ENCODE measurements around the gene FAM13A. TPM values are rescaled to one million over a fixed set of nuclear protein-coding genes. Genes with fewer than 3 reads are reported as not detected.

The FAM13A gene
- total and polyA plus RNA-seq, 2 experiments from 2014 or later = 5.3 to 6.6 TPM

- in situ Hi-C loops (cut with MboI) = no loop called here
Measured at GRCh38 chr4:88718098-88718497, 338.9 kb downstream of the FAM13A start.

DNA sequence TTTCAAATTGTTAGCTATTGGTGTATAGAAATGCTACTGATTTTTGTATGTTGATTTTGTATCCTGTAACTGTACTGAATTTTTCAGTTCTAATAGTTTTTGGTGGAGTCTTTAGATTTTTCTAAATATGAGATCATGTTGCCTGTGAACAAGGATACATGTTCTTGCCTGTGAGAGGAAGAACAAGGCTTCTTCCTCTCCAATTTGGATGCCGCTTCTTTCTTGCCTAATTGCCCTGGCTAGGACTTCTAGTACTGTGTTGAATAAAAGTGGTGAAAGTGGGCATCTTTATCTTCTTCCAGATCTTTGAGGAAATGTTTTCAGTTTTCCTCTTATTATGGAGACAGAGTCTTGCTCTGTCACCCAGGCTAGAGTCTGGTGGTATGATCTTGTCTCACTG, 343.2 kb downstream of the FAM13A start:
- H3K9me3 ChIP-seq (ENCODE audit: low read depth) = no peaks in the 10 kb centered on the region
- H3K4me1 ChIP-seq (ENCODE audit: insufficient read depth) = peaks cover 4% of the 10 kb centered on the region; the same call in 1 of the 2 replicates
- H3K36me3 ChIP-seq (ENCODE audit: low read depth) = peaks cover 21% of the 10 kb centered on the region
- no peak overlapping the region for H3K4me3 ChIP-seq
- H3K9me2 ChIP-seq (ENCODE audit: insufficient read depth) = no peaks in the 10 kb centered on the region
- H3K27me3 ChIP-seq (replicated peaks; ENCODE audit: insufficient read depth) = no peaks in the 10 kb centered on the region
- H3K4me2 ChIP-seq (ENCODE audit: unreplicated experiment) = no peak overlapping the region
- in situ Hi-C loops (cut with MboI) = no loop called here
- no peak overlapping the region for H3K27ac ChIP-seq
- no peak for DNase-seq
- H3K9ac ChIP-seq = no peak overlapping the region
- no peak overlapping the region for H2AFZ ChIP-seq
- WGBS, 2 experiments (ENCODE audit: low coverage in 1 of 2, low lambda C conversion rate in 2 of 2, missing lambda C conversion rate in 2 of 2) = 71 to 92% methylated on average over 1 of the region's 1 CpG
- peaks cover 8% of the 10 kb centered on the region; the same call in 1 of the 2 replicates for H3K79me2 ChIP-seq (ENCODE audit: insufficient read depth)
- no peaks in the 10 kb centered on the region for H4K20me1 ChIP-seq (ENCODE audit: insufficient read depth)
- TF ChIP-seq EZH2phosphoT487 (IDR thresholded peaks at IDR 0.05; ENCODE audit: insufficient read depth, low read depth) = no peak
- H3F3A ChIP-seq (ENCODE audit: insufficient read depth) = no peaks in the 10 kb centered on the region

More at GRCh38 chr4:88718098-88718497, 338.9 kb downstream of the FAM13A start:
- Histone ChIP-seq H4K20me1 (ENCODE audit: insufficient read depth) (no peaks in the 10 kb centered on the region), H2AFZ (no peak overlapping the region), H3K9me2 (ENCODE audit: insufficient read depth) (no peaks in the 10 kb centered on the region), H3K27ac (no peak overlapping the region), H3K4me2 (ENCODE audit: unreplicated experiment) (no peak overlapping the region), H3K4me1 (ENCODE audit: insufficient read depth) (peaks cover 8% of the 10 kb centered on the region; the same call in 1 of the 2 replicates), H3K4me3 (no peak overlapping the region), H3K9me3 (ENCODE audit: low read depth) (no peaks in the 10 kb centered on the region), H3F3A (ENCODE audit: insufficient read depth) (no peaks in the 10 kb centered on the region), H3K36me3 (ENCODE audit: low read depth) (peaks cover 15% of the 10 kb centered on the region), H3K9ac (no peak overlapping the region), H3K79me2 (ENCODE audit: insufficient read depth) (peaks cover 8% of the 10 kb centered on the region; the same call in 1 of the 2 replicates), H3K27me3 (replicated peaks; ENCODE audit: insufficient read depth) (no peaks in the 10 kb centered on the region)
- DNase-seq = no peak
- WGBS, 2 experiments (ENCODE audit: low coverage in 1 of 2, low lambda C conversion rate in 2 of 2, missing lambda C conversion rate in 2 of 2) = 91 to 97% methylated on average over 5 of the region's 5 CpGs
- TF ChIP-seq EZH2phosphoT487 (IDR thresholded peaks at IDR 0.05; ENCODE audit: insufficient read depth, low read depth) = no peak
- no peak for TF ChIP-seq EZH2 (IDR thresholded peaks at IDR 0.05; ENCODE audit: insufficient read depth, poor library complexity, severe bottlenecking)

GRCh38 chr4:88709989-88710388, 347.0 kb downstream of the FAM13A start:
- DNase-seq = peak; percentile 26
- peaks cover 22% of the 10 kb centered on the region for H3K4me1 ChIP-seq (ENCODE audit: insufficient read depth)
- peaks cover 12% of the 10 kb centered on the region for H3K36me3 ChIP-seq (ENCODE audit: low read depth)
- in situ Hi-C loops (cut with MboI) = loop anchor here (10.0 kb wide), 1 partner anchor 325 kb away; no protein-coding TSS in a partner anchor
- H3K27ac ChIP-seq = no peak overlapping the region
- H3K4me2 ChIP-seq (ENCODE audit: unreplicated experiment) = no peak overlapping the region
- H3K79me2 ChIP-seq (ENCODE audit: insufficient read depth) = 0 out of 2 replicates have a peak, but pooled peaks cover 2% of the 10 kb centered on the region
- H3K9me3 ChIP-seq (ENCODE audit: low read depth) = no peaks in the 10 kb centered on the region
- H3K27me3 ChIP-seq (replicated peaks; ENCODE audit: insufficient read depth) = no peaks in the 10 kb centered on the region
- H3K4me3 ChIP-seq = no peak overlapping the region
- no peak for TF ChIP-seq EZH2phosphoT487 (IDR thresholded peaks at IDR 0.05; ENCODE audit: insufficient read depth, low read depth)
- no peak for TF ChIP-seq EZH2 (IDR thresholded peaks at IDR 0.05; ENCODE audit: insufficient read depth, poor library complexity, severe bottlenecking)
- peaks cover 12% of the 10 kb centered on the region; the same call in 1 of the 2 replicates for H3F3A ChIP-seq (ENCODE audit: insufficient read depth)
- no peaks in the 10 kb centered on the region for H3K9me2 ChIP-seq (ENCODE audit: insufficient read depth)
- H2AFZ ChIP-seq = no peak overlapping the region
- WGBS, 2 experiments (ENCODE audit: low coverage in 1 of 2, low lambda C conversion rate in 2 of 2, missing lambda C conversion rate in 2 of 2) = 95 to 100% methylated on average over 1 of the region's 1 CpG
- no peak overlapping the region for H3K9ac ChIP-seq
- no peaks in the 10 kb centered on the region for H4K20me1 ChIP-seq (ENCODE audit: insufficient read depth)

DNA sequence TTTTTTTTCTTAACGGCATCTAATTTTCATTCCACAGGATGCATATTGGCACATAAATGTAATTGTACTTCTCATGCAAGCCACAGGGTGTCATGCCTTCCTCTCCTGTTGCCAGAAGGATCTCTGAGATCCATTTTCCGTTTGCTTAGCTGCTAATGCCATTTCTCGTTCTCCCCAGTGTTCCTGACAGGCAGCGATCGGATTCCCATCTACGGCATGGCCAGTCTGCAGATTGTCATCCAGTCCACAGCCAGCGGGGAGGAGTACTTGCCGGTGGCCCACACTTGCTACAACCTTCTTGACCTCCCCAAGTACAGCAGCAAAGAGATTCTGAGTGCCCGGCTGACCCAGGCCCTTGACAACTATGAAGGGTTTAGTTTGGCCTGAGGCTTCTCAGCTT, 350.4 kb downstream of the FAM13A start:
- Histone ChIP-seq H3K4me3 (no peak overlapping the region), H3K4me1 (ENCODE audit: insufficient read depth) (peaks cover 22% of the 10 kb centered on the region), H3K4me2 (ENCODE audit: unreplicated experiment) (peak overlapping the region; percentile 31), H3K79me2 (ENCODE audit: insufficient read depth) (no peaks in the 10 kb centered on the region), H3K36me3 (ENCODE audit: low read depth) (peaks cover 2% of the 10 kb centered on the region; the same call in 1 of the 2 replicates), H3K9ac (peak overlapping the region; percentile 39), H2AFZ (peak overlapping the region; percentile 72), H3K9me2 (ENCODE audit: insufficient read depth) (no peaks in the 10 kb centered on the region), H3K9me3 (ENCODE audit: low read depth) (no peaks in the 10 kb centered on the region), H3F3A (ENCODE audit: insufficient read depth) (peaks cover 12% of the 10 kb centered on the region; the same call in 1 of the 2 replicates), H4K20me1 (ENCODE audit: insufficient read depth) (no peaks in the 10 kb centered on the region), H3K27ac (peak overlapping the region; percentile 45), H3K27me3 (replicated peaks; ENCODE audit: insufficient read depth) (no peaks in the 10 kb centered on the region)
- TF ChIP-seq EZH2phosphoT487 (IDR thresholded peaks at IDR 0.05; ENCODE audit: insufficient read depth, low read depth) = no peak
- TF ChIP-seq EZH2 (IDR thresholded peaks at IDR 0.05; ENCODE audit: insufficient read depth, poor library complexity, severe bottlenecking) = no peak
- in situ Hi-C loops (cut with MboI) = loop anchor here (10.0 kb wide), 1 partner anchor 328 kb away; no protein-coding TSS in a partner anchor
- WGBS, 2 experiments (ENCODE audit: low coverage in 1 of 2, low lambda C conversion rate in 2 of 2, missing lambda C conversion rate in 2 of 2) = 21 to 24% methylated on average over 9 of the region's 9 CpGs
- DNase-seq = peak; percentile 83
